Fibroblast of skin of right biceps (primary cell): Measurements from ENCODE around the gene SOX5.
"Not testable (repeated sequence)": the region's sequence is repeated elsewhere in the genome, so short reads cannot be mapped to it uniquely, and the experiment has no call there.

Experiments used
- DNase-seq: peaks from one replicate; pipeline ENCODE4 v3.0.0-alpha.2; 2013

Gene SOX5

DNA sequence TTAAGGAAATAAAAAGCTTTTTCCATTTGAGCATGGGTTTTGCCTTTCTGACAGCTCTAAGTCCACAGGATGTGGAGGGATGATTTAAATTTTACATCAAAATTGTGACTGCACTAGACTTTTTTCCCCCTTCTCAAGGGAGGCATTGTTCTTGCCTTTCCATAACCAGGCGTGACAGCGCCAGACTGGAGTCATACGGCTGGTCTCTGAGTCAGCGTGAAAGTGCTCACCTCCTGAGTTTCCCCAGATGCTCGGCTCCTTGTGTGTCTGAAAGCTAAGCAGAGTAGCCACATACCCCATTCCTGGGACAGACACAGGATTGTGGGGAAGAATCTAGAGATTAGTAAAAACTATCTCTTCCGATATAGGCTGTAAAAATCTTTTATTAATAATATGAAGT lies 43.1 kb downstream of the SOX5 start:
- DNase-seq = peak; percentile 73

DNA sequence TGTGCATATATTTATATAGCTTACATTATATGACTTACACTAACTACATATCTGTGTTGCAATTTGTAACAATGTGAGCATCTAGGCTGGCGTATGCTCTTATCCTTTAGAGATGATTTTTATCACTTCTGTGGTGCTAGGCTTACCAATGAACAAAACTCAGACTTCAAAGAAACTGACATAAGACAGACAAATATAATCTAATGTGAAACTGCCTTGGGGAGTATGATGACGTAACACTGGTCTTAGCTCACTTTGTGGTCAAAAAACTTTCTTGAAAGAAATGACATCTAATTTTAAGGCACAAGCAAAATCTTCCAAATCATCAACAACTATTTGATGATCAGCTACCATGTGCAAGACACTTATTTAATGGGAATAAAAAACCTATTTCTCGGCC lies 50.0 kb downstream of the SOX5 start:
- no peak for DNase-seq

DNA sequence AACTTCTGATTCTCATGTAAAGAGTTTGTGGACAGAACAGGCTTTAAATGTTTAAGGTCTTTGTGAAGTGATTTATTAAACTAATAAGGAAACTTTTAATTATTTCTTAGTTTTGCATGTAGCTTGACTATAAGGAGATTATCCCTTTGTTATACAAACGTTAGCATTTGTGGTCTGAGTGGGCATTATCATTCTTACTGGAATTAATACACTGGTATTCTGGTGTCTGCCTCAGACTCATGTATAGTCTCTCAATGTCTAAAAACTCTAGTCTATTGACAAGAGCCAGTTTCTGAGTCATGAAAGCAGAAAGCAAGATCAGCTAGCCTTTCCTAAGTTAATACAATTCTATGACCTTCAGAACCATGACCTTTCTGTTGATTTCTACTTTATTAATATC lies 51.3 kb downstream of the SOX5 start:
- no peak for DNase-seq

DNA sequence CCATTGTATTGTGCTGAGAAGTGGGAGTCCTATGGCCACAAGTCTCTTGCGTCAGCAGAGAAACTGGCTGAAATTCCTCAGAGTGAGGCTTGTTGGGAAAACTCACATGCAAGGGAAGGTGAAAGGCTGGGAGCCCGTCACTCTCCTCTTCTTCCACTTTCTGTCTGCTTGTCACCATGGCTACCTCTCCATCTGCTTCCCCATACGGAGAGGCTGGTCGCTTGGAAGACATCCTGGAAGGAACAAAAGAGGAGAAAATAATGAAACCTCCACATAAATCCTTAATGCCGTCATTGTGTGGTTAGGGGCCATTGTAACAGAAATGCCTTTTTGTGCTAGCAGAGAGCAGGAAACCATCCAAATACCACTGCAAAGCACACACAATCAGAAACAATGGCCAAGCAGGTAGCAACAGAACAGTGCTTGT lies 53.7 kb downstream of the SOX5 start:
- DNase-seq = no peak

DNA sequence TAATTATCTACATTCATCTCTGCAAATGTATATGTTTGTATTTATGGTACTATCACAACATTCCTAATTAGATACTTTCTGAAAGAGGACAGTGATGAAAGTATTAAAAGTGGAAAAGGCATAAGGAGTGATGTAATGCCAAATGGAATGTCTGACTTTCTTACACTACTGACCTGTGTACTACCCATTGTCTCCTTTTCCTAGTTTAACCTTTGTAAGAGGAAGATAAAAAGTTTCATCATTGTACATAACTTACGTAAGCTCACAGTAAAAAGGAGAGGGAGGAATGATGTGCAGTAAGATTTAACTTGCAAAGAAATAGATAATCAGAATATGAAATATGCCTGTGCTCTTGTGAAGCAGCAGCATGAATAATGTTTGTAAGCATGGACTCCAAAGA lies 55.9 kb downstream of the SOX5 start:
- no peak for DNase-seq

DNA sequence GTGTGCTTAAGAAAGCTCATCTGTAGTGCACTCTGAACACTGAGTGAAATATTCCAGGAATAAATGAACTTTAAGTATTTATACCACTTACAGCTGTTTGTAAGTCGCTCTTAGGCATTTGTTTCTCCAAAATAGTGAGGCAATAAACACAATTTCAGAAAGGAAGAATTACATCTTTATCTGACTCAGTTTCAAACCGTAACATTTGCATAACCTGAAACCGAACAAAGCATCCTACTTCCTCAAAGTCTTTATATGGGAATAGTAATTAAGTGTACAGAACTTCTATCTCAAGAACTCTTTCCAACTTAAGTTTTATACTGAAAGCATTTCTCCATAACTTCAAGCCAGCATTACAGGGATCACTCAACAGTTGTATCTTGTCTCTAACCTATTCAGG lies 58.4 kb downstream of the SOX5 start:
- no peak for DNase-seq

DNA sequence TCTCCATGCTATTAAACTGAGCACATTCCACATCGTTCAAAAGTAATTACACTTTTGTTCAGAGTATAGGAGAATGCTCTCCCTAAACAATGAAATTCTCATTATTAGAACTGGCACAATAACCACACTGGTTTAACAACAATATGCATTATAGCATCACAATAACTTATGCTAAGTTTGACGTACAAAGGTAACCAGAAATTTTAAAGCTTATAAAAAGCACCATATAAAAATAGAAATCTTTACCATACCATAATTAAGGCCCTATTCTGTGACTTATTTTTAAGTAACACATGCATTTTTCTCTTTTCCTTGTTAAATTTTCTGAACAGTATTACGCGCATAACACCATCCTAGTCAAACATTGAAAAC lies 60.4 kb downstream of the SOX5 start:
- no peak for DNase-seq

DNA sequence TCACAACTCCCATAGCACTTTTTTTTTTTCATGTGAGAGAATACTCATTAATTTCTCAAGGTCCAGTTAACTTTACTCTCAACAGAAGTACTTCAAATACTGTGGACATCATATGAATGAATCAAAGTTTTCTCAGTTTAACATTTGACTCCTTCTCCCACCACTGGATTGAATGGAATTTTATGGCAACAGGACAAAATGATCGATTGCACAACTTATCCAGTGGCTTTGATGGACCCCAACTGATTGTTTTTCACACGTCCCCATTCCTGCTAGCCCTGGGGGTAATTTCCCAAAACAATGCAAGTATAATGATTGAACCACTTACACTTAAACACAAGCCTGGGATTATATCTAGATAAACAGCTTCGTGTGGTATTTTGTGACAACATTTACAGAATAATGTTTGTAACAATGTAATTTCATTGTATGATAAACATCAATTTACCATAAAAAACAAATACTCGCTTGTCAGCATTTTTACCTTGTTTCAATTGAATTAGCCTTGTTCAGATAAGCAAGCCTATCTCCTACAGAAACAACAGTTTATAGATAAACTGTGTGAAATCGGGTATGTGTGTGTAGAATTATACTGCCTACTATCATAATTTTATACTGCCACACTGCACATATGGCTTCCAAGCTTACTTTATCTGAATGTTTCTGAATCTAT lies 60.9 kb downstream of the SOX5 start:
- no peak for DNase-seq

DNA sequence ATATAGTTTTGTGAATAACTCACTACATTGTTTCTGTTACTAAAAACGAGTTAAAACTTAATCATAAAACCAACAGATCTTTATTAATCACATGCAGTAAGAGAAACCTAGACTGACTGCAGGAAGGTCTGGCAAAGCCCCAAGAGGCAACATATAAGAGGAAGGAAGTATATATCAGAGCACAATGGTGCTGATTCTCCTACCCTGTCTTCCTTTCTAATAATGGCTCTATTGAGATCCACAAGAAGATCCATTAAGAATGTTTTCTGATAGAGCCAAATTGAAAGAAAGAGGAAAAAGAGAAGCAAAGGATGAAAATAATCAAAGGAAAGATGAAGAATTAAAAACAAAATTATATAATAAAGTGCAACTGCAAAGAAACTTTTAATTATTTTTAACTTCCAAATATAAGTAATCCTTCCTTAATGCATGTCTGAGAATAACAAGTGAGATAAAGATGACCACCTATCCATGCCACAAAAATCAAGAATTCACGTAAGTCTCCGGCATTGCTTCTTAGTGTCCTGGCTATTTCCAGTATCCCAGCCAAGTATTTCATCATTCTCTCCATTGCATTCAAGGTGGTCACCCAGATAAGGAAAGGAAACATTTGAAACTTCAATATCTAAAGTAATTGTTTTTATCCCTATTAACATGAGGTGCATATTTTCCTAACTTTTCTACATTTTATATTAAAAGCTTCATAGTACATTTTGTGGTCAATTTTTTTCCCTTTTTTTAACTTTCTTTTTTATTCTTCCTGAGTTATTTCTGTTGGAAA lies 62.2 kb downstream of the SOX5 start:
- no peak for DNase-seq

DNA sequence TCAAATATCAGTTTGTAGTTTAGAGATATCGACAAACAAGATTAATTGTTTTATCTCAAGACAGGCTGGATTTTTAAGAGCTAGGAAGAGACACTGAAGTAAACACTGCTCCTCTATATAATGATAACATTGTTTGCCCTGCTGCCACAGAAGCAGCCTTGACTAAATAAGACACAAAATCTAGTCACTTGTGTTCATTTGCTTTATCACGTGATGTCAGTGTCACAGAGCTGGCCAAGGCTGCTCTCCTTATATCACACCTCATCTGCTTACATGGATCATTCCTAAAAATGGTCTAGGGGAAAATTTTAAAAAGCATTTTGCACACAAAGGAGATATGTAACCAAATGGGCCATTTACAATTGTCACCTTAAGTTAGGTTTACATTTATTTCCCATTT lies 64.1 kb downstream of the SOX5 start:
- DNase-seq = no peak

DNA sequence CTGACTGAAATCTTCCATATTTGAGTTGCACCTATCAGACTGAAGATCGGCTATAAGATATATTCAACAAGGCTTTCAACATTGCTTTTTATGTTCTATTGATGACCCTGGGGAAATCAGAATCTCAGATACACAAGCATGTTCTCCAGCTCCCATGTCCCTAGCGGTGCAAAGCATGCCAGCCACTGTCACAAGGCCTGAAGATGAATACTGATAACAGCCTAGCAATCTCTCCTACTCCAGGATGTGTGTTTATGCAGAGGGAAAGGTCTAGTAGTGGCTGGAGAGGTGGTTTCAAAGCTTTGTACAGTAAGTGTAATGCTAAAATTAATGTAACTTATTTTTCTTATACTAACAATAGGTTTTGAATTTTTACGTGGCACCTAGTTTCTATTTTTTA lies 64.6 kb downstream of the SOX5 start:
- DNase-seq = no peak

DNA sequence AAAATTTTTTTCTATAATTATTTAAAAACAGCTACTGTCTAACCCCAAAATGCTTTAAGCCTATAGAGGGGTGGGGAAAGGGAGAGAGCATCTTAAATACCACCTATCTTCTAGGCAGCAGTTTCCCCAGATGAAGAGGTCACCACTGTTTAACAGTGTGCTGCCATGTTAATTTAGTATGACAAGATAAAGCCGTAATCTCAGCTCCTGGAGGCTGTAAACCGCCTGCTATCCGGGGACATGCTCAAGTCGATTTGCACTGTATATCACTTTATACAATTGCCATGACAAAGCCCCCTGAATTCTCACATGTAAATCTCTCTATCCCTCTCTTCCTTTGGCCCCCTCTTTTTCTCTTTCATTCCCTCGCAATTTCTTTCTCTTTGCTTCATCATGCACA lies 68.5 kb downstream of the SOX5 start:
- no peak for DNase-seq

DNA sequence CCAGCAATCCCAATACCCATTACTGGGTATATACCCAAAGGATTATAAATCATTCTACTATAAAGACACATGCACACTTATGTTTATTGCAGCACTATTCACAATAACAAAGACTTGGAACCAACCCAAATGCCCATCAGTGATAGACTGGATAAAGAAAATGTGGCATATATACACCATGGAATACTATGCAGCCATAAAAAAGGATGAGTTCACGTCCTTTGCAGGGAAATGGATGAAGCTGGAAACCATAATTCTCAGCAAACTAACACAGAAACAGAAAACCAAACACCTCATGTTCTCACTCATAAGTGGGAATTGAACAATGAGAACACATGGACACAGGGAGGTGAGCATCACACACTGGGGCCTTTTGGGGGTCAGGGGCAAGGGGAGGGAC lies 72.9 kb downstream of the SOX5 start:
- not testable (repeated sequence) for DNase-seq

DNA sequence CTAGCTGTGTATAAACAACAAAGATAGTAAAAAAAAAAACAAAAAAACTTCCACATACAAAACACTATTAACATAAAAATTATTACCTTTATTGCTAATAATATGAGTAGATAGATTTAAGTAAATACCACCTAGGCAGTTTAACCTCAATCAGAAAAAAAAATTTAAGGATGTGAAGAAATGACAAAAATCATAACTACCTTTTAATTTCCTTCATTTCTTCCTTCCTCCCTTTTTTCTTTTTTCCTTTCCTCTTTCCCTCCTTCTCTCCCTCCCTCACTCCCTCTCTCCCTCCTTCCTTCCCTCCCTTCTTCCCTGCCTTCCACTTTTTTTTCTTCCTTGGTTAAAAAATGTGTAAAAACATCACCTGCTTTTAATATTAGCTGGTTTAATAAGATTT lies 81.7 kb downstream of the SOX5 start:
- DNase-seq = no peak

DNA sequence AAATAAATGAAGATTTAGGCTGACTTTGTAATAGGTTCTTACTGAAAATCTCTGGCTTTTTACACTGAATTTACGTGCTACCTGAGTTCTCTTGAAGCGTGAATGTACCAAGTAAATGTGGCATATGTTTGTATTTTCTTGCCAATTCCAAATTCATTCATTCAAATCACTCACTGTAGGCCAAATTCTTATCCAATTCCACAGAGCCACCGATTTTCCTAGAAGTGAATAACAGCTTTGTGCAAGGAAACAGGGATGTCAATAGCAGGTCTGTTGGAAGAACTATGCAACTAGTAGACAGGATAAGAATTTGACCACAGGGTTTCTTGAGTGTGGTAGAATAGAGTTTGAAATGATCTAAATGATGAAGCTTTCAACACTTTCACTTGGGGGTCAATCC lies 86.8 kb downstream of the SOX5 start:
- DNase-seq = no peak

DNA sequence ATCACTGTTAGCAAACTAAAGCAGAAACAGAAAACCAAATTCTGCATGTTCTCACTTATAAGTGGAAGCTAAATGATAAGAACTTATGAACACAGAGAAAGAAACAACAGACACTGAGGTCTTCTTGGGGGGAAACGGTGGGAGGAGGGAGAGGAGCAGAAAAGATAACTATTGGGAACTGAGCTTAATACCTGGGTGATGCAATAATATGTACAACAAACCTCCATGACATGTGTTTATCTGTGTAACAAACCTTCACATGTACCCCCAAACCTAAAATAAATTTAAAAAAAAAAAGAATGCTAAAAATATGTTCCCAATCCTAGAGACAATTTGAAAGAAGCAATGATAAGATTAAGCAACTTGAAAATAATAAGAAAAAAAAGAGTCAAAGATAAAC lies 89.5 kb downstream of the SOX5 start:
- DNase-seq = no peak

DNA sequence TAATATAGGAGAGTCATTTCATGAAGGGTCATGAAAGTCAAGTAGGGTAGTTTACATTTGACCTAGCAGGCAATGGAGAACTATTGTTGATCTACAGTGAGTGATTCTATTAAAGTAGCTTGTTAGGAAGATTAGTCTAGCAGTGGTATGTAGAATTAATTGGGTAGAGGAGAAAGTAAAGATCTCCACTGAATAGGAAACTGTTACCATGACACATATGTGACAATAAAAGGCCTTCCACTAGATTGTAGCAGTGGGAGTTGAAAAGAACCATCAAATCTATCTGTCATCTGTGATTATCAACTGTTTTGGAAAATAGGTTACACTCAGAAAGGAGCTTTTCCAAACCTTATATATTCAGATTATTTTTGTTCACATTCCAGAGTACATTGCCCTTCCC lies 92.3 kb downstream of the SOX5 start:
- DNase-seq = no peak

DNA sequence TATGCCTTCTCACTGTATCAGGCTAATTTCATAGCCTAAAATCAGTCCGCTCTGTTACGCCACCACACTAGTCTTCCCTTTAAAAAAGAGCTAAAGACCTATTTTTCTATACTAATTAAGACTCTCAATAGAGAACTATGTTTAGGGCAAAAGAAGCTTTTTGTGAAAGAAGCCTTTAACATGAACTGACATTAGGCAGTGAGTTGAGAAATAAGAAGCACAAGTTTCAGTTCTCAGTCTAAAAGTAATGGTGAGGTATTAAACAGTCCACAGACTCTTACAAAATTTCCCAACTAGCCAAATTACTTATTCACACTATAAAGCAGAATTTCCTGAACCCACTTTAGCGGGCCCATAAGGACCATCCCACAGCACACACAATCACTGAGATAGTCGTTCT lies 93.7 kb downstream of the SOX5 start:
- no peak for DNase-seq

DNA sequence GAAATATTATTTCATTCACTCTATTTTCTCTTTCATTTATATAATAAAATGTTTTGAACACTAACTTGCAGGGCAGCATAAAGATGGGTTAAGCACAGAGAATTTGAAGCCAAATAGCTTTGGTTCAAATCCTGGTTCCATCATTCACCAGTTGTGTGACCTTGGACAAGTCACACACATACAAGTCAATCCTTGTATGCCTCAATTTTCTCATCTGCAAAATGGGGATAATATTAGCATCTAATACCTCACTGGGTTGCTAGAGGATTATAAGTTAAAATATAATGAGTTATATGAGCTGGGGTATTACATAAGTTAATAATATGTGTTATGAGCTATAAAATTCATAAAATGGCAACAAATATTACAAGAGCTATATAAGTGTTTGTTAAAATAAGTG lies 94.9 kb downstream of the SOX5 start:
- no peak for DNase-seq

DNA sequence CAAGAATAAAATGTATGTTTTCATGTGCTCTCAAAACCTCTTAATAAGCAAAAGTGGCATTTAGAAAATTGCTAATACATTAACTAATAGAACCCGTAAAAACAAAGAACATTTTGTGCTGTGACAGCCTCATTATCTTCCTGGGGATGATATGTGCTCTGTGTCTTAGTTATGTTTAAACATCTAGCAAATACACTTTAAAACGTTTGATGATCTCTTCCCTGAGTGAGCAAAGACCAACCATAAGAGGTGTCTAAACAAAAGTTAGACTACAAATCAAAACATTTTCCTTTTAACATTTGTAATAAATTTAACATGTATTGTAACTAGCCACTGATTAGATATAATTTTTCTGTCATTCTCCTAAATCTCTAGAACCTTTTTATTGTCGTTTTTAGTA lies 95.8 kb downstream of the SOX5 start:
- DNase-seq = no peak

DNA sequence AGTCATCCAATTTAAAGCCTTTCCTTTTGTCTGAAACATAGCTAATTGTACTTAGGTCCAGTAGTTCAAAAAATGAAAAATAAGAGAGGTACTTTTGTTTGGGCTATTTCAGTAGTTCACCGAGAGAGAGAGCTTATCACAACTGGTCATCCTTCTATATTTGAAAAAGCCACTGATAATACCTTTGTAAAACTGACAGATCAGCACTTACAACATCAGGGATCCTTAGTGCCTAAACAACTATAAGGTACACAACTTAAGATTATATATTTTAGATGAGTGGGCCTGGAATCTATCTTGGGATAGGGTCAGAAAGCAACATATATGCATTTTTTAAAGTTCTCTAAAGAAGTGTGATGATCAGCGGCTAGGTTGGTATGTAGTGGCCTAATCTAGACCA lies 97.9 kb downstream of the SOX5 start:
- no peak for DNase-seq

DNA sequence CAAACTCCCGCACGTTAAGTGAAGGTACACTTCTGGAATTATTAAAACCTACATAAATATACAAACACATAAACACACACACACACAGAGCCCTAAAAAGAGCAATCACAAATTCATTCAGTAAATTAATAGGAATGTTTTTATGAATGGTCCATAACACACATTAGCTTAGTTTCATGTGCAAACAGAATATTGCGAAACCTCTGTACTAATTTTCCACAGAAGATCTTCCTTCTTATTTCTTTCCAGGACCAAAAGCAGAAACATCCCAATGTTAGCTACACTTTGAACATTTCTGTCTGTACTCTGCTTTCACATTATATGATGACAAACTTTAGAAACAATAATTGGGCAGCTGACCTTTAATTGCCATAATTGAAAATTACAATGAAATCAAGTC lies 101.6 kb downstream of the SOX5 start:
- DNase-seq = no peak

DNA sequence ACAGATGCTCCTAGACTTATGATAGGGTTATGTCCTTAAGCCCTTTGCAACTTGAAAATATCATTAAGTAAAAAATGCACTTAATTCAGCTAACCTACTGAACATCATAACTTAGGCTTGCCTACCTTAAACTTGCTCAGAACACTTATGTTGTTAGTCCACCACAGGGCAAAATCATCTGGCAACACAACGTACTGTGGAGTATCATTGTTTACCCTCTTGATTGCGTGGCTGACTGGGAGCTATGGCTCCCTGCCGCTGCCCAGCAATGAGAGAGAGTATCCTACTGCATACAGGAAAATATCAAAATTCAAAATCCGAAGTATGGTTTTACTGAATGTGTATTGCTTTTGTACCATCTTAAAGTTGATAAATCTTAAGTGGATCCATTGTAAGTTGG lies 105.5 kb downstream of the SOX5 start:
- no peak for DNase-seq

DNA sequence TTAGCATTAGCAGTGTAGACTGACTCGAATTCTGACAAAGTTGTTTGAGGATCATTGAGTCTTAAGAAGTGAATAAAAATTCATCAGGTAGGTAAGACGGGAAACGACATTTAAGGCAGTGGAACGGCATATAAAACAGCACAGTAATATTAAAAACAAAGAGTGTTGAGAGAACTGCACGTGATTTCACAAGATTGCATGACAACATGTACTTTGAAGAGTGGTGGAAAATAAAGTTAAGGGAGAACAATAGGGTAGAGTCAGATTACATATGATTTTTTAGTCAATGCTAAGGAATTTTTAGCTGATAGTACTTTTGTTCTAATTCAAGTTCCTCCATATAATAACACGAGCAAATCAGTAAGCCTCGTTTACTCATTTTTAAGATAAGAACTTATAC lies 115.4 kb downstream of the SOX5 start:
- DNase-seq = no peak

DNA sequence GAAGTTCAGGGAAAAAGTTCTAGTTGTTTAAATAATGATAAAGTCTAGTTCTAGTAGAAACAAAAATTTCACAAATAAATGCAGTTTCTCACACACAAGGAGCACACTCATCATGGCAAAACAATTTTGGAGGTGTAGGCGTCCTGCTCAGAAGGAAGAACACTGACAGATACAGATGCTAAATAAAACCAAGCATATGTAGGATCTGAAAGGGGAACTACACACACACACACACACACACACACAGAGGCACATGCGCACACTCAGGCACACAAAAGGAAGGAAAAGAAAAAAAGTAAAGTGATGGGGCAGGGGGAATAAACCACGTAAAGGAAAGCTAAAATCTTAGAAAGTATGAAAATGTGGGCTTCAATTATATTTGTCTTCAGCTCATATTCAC lies 117.7 kb downstream of the SOX5 start:
- no peak for DNase-seq
